ENCODE results near the gene SETD3.

Gene SETD3

GRCh38 chr14:99436247-99437180 lies 44.1 kb downstream of the SETD3 start:
- H3K27ac ChIP-seq, result no peak overlapping the region
- TF ChIP-seq CTCF (IDR thresholded peaks at IDR 0.05) (no peak), ZFX (IDR thresholded peaks at IDR 0.05; ENCODE audit: borderline replicate concordance) (no peak)

GRCh38 chr14:99435327-99435726 lies 45.3 kb downstream of the SETD3 start:
- no peak overlapping the region for H3K27ac ChIP-seq

GRCh38 chr14:99432485-99432884 lies 48.2 kb downstream of the SETD3 start:
- H3K27ac ChIP-seq, result no peak overlapping the region
- TF ChIP-seq ZFX (IDR thresholded peaks at IDR 0.05; ENCODE audit: borderline replicate concordance), result no peak
- no peak for TF ChIP-seq CTCF (IDR thresholded peaks at IDR 0.05)

More at GRCh38 chr14:99435327-99435726, 45.3 kb downstream of the SETD3 start:
- TF ChIP-seq ZFX (IDR thresholded peaks at IDR 0.05; ENCODE audit: borderline replicate concordance) (no peak), CTCF (IDR thresholded peaks at IDR 0.05) (no peak)

GRCh38 chr14:99431986-99432385 lies 48.7 kb downstream of the SETD3 start:
- TF ChIP-seq ZFX (IDR thresholded peaks at IDR 0.05; ENCODE audit: borderline replicate concordance), result no peak
- TF ChIP-seq CTCF (IDR thresholded peaks at IDR 0.05), result no peak
- no peak overlapping the region for H3K27ac ChIP-seq

- TF ChIP-seq ZFX (IDR thresholded peaks at IDR 0.05; ENCODE audit: borderline replicate concordance) (no peak), CTCF (IDR thresholded peaks at IDR 0.05) (peak; percentile 33; the same call in 1 of the 2 replicates)
- no peak overlapping the region for H3K27ac ChIP-seq
These were observed 50.2 kb downstream of the SETD3 start for GRCh38 chr14:99430491-99430890.

GRCh38 chr14:99427632-99428300 lies 52.9 kb downstream of the SETD3 start:
- no peak for TF ChIP-seq ZFX (IDR thresholded peaks at IDR 0.05; ENCODE audit: borderline replicate concordance)
- no peak for TF ChIP-seq CTCF (IDR thresholded peaks at IDR 0.05)
- no peak overlapping the region for H3K27ac ChIP-seq

Data from 22Rv1 (cell line).